SU-DHL-6 (cell line): ENCODE results near the gene BTNL3.

Source experiments
- EZH2phosphoT487 ChIP-seq: fragments of 200-600 bp; sonication (generic), shearing (Covaris generic); conservative IDR thresholded peaks from 2 replicates; pipeline ENCODE4 v1.6.1; 2018; ENCODE audit warnings: mild to moderate bottlenecking, antibody characterized with exemption, low read length, moderate library complexity, mixed read lengths
- TF ChIP-seq, protein P1 (sequence below): fragments of 200-600 bp; sonication (generic); IDR thresholded peaks from one replicate; pipeline ENCODE4 v1.5.1; 2017; ENCODE audit warnings: antibody characterized with exemption, mild to moderate bottlenecking, low read length, moderate library complexity; ENCODE audit not compliant: insufficient read depth, poor library complexity, severe bottlenecking

DNA sequence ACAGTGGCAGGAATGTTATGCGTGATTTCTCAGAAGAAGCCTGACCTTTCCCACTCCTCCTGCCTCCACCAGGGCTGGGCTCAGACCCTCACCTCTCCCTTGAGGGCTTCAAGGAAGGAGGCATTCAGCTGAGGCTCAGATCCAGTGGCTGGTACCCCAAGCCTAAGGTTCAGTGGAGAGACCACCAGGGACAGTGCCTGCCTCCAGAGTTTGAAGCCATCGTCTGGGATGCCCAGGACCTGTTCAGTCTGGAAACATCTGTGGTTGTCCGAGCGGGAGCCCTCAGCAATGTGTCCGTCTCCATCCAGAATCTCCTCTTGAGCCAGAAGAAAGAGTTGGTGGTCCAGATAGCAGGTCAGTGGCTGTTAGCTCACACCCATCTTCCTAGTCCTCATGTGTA lies 61.4 kb downstream of the BTNL3 start:
- TF ChIP-seq, protein P1, sequence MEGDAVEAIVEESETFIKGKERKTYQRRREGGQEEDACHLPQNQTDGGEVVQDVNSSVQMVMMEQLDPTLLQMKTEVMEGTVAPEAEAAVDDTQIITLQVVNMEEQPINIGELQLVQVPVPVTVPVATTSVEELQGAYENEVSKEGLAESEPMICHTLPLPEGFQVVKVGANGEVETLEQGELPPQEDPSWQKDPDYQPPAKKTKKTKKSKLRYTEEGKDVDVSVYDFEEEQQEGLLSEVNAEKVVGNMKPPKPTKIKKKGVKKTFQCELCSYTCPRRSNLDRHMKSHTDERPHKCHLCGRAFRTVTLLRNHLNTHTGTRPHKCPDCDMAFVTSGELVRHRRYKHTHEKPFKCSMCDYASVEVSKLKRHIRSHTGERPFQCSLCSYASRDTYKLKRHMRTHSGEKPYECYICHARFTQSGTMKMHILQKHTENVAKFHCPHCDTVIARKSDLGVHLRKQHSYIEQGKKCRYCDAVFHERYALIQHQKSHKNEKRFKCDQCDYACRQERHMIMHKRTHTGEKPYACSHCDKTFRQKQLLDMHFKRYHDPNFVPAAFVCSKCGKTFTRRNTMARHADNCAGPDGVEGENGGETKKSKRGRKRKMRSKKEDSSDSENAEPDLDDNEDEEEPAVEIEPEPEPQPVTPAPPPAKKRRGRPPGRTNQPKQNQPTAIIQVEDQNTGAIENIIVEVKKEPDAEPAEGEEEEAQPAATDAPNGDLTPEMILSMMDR = no peak
- no peak for TF ChIP-seq EZH2phosphoT487
